ENCODE data around the gene SYT7. TPM values are rescaled to one million over a fixed set of nuclear protein-coding genes. Genes with fewer than 3 reads are reported as not detected.

The SYT7 gene
- total RNA-seq, 2 donors from 2014 or later = 2.6 TPM; not detected in 1

GRCh38 chr11:61537326-61537725 is 43.5 kb downstream of the SYT7 start:
- DNase-seq (ENCODE audit: low spot score) = no peak
- no peak for ATAC-seq (ENCODE audit: insufficient number of reproducible peaks, low FRiP score, low read depth)
- Histone ChIP-seq H3K9me3 (no peaks in the 10 kb centered on the region), H3K36me3 (no peaks in the 10 kb centered on the region), H3K4me1 (ENCODE audit: control insufficient read depth in 1 of 2, low read depth in 2 of 2) (no peaks in the 10 kb centered on the region), H3K27me3 (replicated peaks; ENCODE audit: insufficient read depth) (no peaks in the 10 kb centered on the region), H3K27ac (no peak overlapping the region), H3K4me3 (no peak overlapping the region)
- TF ChIP-seq CTCF (IDR thresholded peaks at IDR 0.05) = no peak

GRCh38 chr11:61536676-61537270 is 44.1 kb downstream of the SYT7 start:
- H3K27me3 ChIP-seq (replicated peaks; ENCODE audit: insufficient read depth) = no peaks in the 10 kb centered on the region
- no peak overlapping the region for H3K27ac ChIP-seq
- no peak overlapping the region for H3K4me3 ChIP-seq
- ATAC-seq (ENCODE audit: insufficient number of reproducible peaks, low FRiP score, low read depth) (no peak), DNase-seq (ENCODE audit: low spot score) (no peak)
- no peak for TF ChIP-seq CTCF (IDR thresholded peaks at IDR 0.05)
- H3K36me3 ChIP-seq = no peaks in the 10 kb centered on the region
- H3K9me3 ChIP-seq = no peaks in the 10 kb centered on the region
- H3K4me1 ChIP-seq (ENCODE audit: control insufficient read depth in 1 of 2, low read depth in 2 of 2) = no peaks in the 10 kb centered on the region

- no peak overlapping the region for H3K4me3 ChIP-seq
- no peaks in the 10 kb centered on the region for H3K4me1 ChIP-seq (ENCODE audit: control insufficient read depth in 1 of 2, low read depth in 2 of 2)
- ATAC-seq (ENCODE audit: insufficient number of reproducible peaks, low FRiP score, low read depth) = no peak
- TF ChIP-seq CTCF (IDR thresholded peaks at IDR 0.05) = no peak
- no peaks in the 10 kb centered on the region for H3K36me3 ChIP-seq
- no peak overlapping the region for H3K27ac ChIP-seq
- no peaks in the 10 kb centered on the region for H3K27me3 ChIP-seq (replicated peaks; ENCODE audit: insufficient read depth)
- H3K9me3 ChIP-seq = no peaks in the 10 kb centered on the region
- DNase-seq (ENCODE audit: low spot score) = no peak
Measured at GRCh38 chr11:61535998-61536675, 44.7 kb downstream of the SYT7 start.

GRCh38 chr11:61534933-61535839 is 45.7 kb downstream of the SYT7 start:
- no peaks in the 10 kb centered on the region for H3K36me3 ChIP-seq
- H3K9me3 ChIP-seq = no peaks in the 10 kb centered on the region
- DNase-seq (ENCODE audit: low spot score) (no peak), ATAC-seq (ENCODE audit: insufficient number of reproducible peaks, low FRiP score, low read depth) (no peak)
- no peaks in the 10 kb centered on the region for H3K4me1 ChIP-seq (ENCODE audit: control insufficient read depth in 1 of 2, low read depth in 2 of 2)
- no peak for TF ChIP-seq CTCF (IDR thresholded peaks at IDR 0.05)
- no peak overlapping the region for H3K4me3 ChIP-seq
- no peak overlapping the region for H3K27ac ChIP-seq
- H3K27me3 ChIP-seq (replicated peaks; ENCODE audit: insufficient read depth) = no peaks in the 10 kb centered on the region
